ENCODE measurements around the gene TMEM109. TPM values are rescaled to one million over a fixed set of nuclear protein-coding genes. Genes with fewer than 3 reads are reported as not detected.

Gene TMEM109
- total and polyA plus RNA-seq, 2 of the 8 experiments (the other 6 are each of a cell fraction or from before 2014, with no cell fraction given) = 27.3 to 30.3 TPM

GRCh38 chr11:60953781-60954180, 39.8 kb downstream of the TMEM109 start:
- Histone ChIP-seq H3K9me3 (ENCODE audit: insufficient read depth in 2 of 2, low read depth in 1 of 2, low read length in 1 of 2) (no peaks in the 10 kb centered on the region), H3K9ac (replicated peaks in 1 of 4; ENCODE audit: extremely low read depth in 1 of 4, low read depth in 3 of 4, low read length in 3 of 4) (no peak overlapping the region), H3K4ac (replicated peaks; ENCODE audit: insufficient read length, low read depth, low read length) (no peak overlapping the region), H3K27ac (ENCODE audit: low read depth, low read length) (no peak overlapping the region), H2BK20ac (ENCODE audit: low read length) (no peak overlapping the region), H3K14ac (ENCODE audit: insufficient read length) (no peak overlapping the region), H4K20me1 (replicated peaks in 1 of 2; ENCODE audit: control insufficient read depth in 1 of 2, insufficient read depth in 2 of 2, low read length in 2 of 2) (no peaks in the 10 kb centered on the region), H3K4me1 (replicated peaks in 1 of 4; ENCODE audit: control insufficient read depth in 3 of 4, insufficient read depth in 4 of 4, low read length in 3 of 4) (peaks cover 0 to 12% (median 8%) of the 10 kb centered on the region in 4 experiments; a peak in 6 of 7 replicates), H3K23me2 (ENCODE audit: low read depth, low read length) (peaks cover 15% of the 10 kb centered on the region; the same call in 1 of the 2 replicates), H4K8ac (ENCODE audit: extremely low read depth, insufficient read depth, low read length) (no peak overlapping the region), H4K91ac (replicated peaks; ENCODE audit: insufficient read length, low read length) (no peak overlapping the region), H3K79me1 (ENCODE audit: low read depth, low read length) (no peaks in the 10 kb centered on the region), H2BK15ac (ENCODE audit: low read length) (peak overlapping the region; percentile 65; the same call in 1 of the 2 replicates), H2BK5ac (ENCODE audit: low read depth, low read length) (no peak overlapping the region), H3K56ac (replicated peaks; ENCODE audit: insufficient read length, low read depth, low read length) (no peak overlapping the region), H3K4me2 (ENCODE audit: insufficient read depth in 1 of 2, low read depth in 2 of 2, low read length in 2 of 2) (no peak overlapping the region), H2AK5ac (ENCODE audit: low read depth, low read length) (no peak overlapping the region), H3K27me3 (replicated peaks in 1 of 4; ENCODE audit: control insufficient read depth in 3 of 4, extremely low read depth in 1 of 4, insufficient read depth in 3 of 4, low read length in 3 of 4) (peaks cover 0 to 15% (median 8%) of the 10 kb centered on the region in 4 experiments; a peak in 4 of 7 replicates), H2AFZ (ENCODE audit: low read length) (no peak overlapping the region), H3K36me3 (ENCODE audit: control insufficient read depth in 2 of 4, insufficient read depth in 4 of 4, low read length in 3 of 4) (no peaks in the 10 kb centered on the region), H3K23ac (ENCODE audit: insufficient read length) (no peak overlapping the region), H3K18ac (ENCODE audit: extremely low read depth, low read length) (no peak overlapping the region), H2BK12ac (ENCODE audit: low read depth, low read length) (peak overlapping the region; percentile 18; the same call in 1 of the 2 replicates), H3K4me3 (ENCODE audit: extremely low read depth in 1 of 4, insufficient read depth in 2 of 4, low read depth in 3 of 4, low read length in 4 of 4) (no peak overlapping the region), H2BK120ac (replicated peaks; ENCODE audit: low read depth, low read length) (no peak overlapping the region), H3K79me2 (ENCODE audit: control insufficient read depth in 1 of 2, insufficient read depth in 2 of 2, low read length in 2 of 2) (no peaks in the 10 kb centered on the region), H4K5ac (ENCODE audit: insufficient read length, low read depth, low read length) (no peak overlapping the region)
- WGBS, 2 experiments (ENCODE audit: extremely low coverage in 1 of 2, insufficient coverage in 1 of 2, insufficient read length in 1 of 2, insufficient replicate concordance in 2 of 2, low coverage in 1 of 2, low lambda C conversion rate in 2 of 2, missing lambda C conversion rate in 1 of 2) = 96% methylated on average over 6 of the region's 6 CpGs; no CpG with 5 or more reads in 1 of the 2 experiments
- DNase-seq (ENCODE audit: low read depth in 1 of 2, low spot score in 2 of 2) (no peak), FAIRE-seq (no peak)
- CTCF ChIA-PET (ENCODE audit: partially characterized antibody) = interaction anchor here (0.7 to 2.9 kb wide), 5 partner anchors 8 to 138 kb away, joined by 3 to 11 read pairs (median 4); no protein-coding TSS in a partner anchor
- POLR2A ChIA-PET (ENCODE audit: partially characterized antibody) = no interaction called here
- TF ChIP-seq NRF1 (IDR thresholded peaks at IDR 0.05; ENCODE audit: low read depth, low read length) (no peak), RAD21 (IDR thresholded peaks at IDR 0.05 in 1 of 2, conservative IDR thresholded peaks at IDR 0.05 in 1 of 2; ENCODE audit: low read depth in 2 of 2, low read length in 2 of 2) (no peak), TEAD4 (IDR thresholded peaks at IDR 0.05; ENCODE audit: low read depth, low read length) (no peak), SP2 (IDR thresholded peaks at IDR 0.05; ENCODE audit: low read length) (no peak), CREB1 (IDR thresholded peaks at IDR 0.05) (no peak), NANOG (IDR thresholded peaks at IDR 0.05; ENCODE audit: insufficient read depth, low read depth, low read length, poor library complexity, severe bottlenecking) (no peak), TAF7 (optimal IDR thresholded peaks at IDR 0.05; ENCODE audit: borderline replicate concordance, low read depth, low read length) (no peak), RNF2 (IDR thresholded peaks at IDR 0.05; ENCODE audit: borderline replicate concordance, low read depth, low read length, missing control alignments, poor library complexity, severe bottlenecking) (no peak), EZH2 (IDR thresholded peaks at IDR 0.05; ENCODE audit: low read depth, low read length, severe bottlenecking) (no peak), ASH2L (IDR thresholded peaks at IDR 0.05; ENCODE audit: low read length) (no peak), SRF (IDR thresholded peaks at IDR 0.05; ENCODE audit: low read depth, low read length) (no peak), SIN3A (conservative IDR thresholded peaks at IDR 0.05 in 1 of 2, IDR thresholded peaks at IDR 0.05 in 1 of 2; ENCODE audit: low read depth in 1 of 2, low read length in 2 of 2) (no peak), CTBP2 (IDR thresholded peaks at IDR 0.05; ENCODE audit: borderline replicate concordance, insufficient read depth, insufficient read length, low read length) (no peak)
